Cortex of kidney (tissue), 1 donor: ENCODE results near the gene WDR93.
"Not testable (repeated sequence)": the region's sequence is repeated elsewhere in the genome, so short reads cannot be mapped to it uniquely, and the experiment has no call there.

Source experiments
- DNase-seq: peaks from one replicate; lab custom pipeline; 2025; lab: John Stamatoyannopoulos, UW

WDR93 gene

DNA sequence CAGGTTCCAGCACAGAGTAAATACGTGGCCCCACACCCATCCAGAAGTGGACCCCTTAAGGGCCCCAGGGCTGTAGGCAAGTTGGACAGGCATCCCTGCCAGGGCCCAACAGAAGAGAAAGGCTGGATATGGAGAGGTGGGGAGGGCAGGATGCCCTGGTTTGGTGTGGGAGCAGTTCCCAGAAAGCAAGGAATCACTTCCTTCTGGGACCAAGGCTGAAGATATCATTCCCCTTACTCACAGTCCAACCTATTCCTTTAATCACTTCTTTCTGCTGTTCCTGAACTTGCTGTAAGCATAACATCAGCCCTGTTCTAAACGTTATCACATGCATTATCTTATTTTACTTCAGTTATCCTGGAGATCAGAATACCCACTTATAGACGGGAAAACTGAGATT lies 79.4 kb downstream of the WDR93 start:
- DNase-seq: no peak

DNA sequence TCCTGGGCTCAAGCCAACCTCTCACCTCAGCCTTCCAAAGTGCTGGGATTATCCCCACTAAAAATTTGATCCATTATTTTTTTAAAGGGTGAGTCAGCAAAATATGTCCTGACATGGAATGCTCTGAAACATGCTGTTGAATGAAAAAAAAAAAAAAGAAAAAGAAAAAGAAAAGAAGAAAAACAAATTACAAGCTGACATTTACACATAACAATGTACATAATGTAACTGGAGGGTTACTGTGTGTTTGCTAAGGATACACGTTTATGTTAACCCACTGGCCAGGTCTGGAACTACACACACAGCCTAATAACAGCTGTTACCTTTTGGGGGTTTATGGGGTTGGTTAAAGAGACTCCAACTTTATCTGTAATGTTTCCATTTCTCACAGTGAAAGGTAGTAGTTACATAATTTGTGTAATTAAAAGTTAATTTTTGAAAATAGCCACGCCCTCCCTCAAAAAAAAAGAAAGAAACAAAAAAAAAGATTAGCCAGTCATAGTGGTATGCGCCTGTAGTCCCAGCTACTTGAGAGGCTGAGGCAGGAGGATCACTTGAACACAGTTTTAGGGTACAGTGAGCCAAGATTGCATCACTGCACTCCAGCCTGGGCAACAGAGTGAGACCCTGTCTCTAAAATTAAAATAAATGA lies 82.4 kb downstream of the WDR93 start:
- no peak for DNase-seq

DNA sequence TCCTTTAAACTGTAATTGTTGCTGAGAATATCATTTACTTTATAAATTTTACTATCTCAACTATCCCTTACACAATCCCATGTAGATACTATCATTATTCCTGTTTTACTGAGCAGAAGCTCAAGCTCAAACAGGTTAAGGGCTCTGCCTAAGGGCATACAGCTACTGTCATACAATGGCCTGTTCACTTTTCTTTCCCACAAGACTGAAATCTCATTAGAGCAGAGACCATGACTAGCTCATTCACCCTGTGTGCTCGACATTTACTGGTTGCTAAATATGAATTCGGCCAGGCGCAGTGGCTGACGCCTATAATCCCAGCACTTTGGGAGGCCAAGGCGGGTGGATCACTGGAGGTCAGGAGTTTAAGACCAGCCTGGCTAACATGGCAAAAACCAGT lies 83.9 kb downstream of the WDR93 start:
- DNase-seq: no peak

DNA sequence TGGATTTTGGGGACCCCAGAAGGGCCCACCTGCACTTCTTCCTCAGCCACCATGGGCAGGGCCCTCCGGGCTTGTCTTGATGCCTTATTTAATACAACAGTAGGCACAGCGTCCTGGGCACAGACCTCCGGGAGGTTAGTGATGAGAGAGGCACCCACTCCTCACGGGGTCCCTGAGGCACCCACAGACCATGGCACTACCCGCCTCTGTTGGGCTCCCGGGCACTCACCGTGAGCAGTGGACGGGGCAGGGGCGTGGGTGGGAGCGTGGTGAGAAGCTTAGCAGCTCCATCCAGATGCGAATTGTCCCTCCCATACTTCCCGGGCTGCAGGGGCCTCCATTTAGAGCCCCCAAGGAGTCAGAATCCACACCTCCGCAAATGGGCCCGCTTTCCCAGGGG lies 85.2 kb downstream of the WDR93 start:
- DNase-seq: no peak

DNA sequence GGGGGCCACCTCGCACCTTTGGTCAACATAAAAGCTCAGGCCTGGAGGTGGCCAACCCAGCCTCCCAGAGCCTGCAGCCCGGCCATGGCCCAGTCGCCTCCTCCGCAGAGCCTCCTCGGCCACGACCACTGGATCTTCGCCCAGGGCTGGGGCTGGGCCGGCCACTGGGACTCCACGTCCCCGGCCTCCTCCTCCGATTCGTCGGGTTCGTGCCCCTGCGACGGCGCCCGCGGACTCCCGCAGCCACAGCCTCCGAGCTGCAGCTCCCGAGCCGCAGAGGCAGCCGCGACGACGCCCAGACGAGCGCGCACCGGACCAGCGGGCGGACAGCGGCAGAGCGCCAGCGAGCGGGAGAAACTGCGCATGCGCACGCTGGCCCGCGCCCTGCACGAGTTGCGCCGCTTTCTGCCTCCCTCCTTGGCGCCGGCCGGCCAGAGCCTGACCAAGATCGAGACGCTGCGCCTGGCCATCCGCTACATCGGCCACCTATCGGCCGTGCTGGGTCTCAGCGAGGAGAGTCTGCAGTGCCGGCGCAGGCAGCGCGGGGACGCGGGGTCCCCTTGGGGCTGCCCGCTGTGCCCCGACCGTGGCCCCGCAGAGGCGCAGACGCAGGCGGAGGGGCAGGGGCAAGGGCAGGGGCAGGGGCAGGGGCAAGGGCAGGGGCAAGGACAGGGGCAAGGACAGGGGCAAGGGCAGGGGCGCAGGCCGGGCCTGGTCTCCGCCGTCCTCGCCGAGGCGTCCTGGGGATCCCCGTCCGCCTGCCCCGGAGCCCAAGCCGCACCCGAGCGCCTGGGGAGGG lies 85.9 kb downstream of the WDR93 start, which contains the start of gene MESP2:
TSS of gene MESP2 (plus strand) at position 59 of the 799 bp plus-strand sequence. CDS start at position 85, 26 bp downstream.
- DNase-seq: no peak

DNA sequence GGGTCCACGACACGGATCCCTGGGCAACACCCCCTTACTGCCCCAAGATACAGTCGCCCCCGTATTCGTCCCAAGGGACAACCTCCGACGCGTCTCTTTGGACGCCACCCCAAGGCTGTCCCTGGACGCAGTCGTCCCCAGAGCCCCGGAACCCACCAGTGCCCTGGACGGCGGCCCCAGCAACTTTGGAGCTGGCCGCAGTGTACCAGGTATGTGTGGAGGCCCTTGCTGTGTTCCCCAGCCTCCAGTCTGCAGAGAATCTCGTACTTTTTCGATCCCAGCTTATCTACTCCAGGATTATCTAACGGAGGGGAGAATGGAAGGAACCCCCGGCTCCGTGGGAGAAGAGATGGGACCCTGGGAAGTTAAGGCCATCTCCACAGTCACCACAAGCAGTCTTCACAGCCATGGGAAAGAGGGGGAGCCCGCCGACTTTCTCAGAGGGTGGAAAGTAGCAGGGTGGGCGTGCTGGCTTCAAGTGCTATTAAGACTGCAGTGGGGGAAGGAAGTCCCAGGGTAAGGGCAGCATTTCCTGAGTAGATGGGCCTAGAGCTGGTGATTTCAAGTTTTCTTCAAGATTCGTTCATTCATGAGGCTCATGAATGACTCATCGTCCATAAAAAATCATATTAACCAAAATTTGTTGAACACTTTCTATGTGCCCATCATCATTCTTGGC lies 86.6 kb downstream of the WDR93 start:
- DNase-seq: no peak

DNA sequence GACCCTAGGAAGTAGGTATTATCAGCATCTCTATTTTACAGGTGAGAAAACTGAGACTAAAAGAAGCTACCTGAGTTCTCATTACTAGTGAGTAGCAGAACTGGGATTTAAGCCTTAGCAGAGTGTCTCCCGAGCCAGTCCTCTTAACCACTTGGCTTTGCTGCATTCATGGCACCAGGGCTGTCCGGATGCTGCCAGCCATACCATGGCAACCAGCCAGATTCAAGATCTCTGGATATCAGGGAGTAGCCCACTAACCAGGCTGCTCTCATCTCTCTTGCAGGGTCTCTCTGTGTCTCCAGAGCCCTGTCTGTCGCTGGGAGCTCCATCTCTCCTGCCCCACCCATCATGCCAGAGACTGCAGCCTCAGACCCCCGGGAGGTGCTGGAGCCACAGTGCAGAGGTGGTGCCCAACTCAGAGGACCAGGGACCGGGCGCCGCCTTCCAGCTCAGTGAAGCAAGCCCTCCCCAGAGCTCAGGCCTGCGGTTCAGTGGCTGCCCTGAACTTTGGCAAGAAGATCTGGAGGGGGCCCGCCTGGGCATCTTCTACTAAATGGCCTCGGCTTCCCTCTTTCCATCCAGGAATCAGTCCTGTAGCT lies 87.3 kb downstream of the WDR93 start:
- no peak for DNase-seq

DNA sequence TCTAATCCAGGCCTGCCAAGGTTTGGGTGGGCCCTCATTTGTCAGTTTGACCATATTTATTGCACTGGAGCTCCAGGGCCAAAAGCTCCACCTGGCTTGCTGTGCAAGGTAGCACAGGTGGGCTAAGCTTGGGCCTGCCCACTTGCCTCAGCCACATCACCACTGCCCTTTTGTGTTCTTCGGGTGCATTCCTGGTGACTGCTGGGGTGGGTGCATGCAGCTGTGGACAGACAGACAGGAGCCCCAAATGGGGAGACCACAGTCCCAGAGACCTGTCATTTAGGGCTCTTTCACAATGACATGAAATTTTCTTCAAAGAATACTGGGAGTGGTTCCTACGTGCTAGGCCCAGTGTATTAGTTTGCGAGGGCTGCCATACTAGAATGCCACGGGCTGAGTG lies 88.2 kb downstream of the WDR93 start:
- no peak for DNase-seq

DNA sequence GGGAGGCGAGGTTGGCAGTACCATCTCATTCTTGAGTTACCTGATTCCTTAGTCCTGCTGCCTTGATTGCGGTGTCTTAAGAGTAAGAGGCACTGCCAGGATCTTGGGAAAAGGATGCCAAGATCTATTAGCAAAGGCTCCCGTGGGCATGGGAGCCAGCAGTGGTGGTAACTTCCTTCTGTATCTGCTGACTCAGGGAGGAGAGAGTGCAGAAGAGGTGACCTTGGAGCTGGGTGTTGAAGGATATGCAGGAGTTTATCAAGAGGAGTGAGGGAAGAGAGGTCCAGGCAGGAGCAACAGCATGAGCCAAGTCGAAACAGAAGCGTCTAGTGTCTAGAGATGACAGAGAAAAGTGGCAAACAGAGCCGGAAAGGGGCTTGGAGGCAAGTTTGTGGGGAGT lies 90.0 kb downstream of the WDR93 start:
- no peak for DNase-seq

DNA sequence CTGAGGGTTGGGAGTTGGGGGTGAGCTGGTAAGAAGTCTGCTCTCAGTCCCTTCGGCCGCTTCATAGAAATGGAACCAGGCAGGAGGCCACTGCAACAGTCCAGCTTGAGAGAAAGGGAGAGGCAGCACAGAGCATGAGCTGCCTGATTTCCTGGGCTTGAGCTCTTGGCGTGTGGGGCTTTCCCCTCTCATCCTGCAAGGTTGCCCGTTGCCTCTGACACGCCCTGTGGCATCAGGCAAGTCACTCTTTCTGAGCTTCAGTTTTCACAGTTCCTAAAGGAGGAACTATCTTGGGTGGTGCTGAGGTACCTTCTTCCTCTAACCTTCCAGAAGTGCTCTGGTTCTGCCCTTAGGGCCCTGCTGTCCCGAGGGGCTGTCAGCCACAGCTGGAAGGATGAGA lies 90.4 kb downstream of the WDR93 start:
- no peak for DNase-seq

DNA sequence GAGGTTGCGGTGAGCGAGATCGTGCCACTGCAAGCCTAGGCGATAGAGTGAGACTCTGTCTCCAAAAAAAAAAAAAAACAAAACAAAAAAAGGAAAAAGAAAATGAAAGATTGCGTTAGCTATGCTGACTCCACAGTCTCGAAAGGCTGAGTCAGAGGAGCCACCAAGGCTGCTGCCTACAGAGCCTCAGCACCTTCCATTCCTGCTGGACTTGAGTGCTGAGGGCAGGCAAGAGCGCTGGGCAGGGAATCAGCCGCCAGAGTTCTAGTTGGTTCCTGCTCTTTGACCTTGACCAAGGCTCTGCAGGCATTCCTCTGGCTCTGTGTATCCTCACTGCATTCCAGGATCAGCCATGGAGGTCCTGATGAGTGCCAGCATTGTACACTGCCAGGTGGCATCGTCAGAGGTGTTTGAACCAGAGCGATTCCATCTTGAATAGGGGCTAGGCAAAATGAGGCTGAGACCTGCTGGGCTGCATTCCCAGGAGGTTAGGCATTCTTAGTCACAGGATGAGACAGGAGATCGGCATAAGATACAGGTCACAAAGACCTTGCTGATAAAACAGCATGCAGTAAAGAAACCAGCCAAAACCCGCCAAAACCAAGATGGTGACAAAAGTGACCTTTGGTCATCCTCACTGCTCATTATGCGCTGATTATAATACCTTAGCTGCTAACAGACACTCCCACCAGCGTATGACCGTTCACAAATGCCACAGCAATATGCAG lies 91.4 kb downstream of the WDR93 start:
- DNase-seq: no peak

DNA sequence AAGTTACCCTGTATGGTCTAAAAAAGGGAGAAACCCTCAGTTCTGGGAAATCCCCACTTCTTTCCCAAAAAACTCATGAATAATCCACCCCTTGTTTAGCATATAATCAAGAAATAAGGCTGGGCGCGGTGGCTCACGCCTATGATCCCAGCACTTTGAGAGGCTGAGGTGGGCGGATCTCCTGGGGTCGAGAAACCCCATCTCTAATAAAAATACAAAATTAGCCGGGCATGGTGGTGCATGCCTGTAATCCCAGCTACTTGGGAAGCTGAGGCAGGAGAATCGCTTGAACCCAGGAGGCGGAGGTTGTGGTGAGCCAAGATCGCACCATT lies 92.0 kb downstream of the WDR93 start:
- DNase-seq: not testable (repeated sequence)

DNA sequence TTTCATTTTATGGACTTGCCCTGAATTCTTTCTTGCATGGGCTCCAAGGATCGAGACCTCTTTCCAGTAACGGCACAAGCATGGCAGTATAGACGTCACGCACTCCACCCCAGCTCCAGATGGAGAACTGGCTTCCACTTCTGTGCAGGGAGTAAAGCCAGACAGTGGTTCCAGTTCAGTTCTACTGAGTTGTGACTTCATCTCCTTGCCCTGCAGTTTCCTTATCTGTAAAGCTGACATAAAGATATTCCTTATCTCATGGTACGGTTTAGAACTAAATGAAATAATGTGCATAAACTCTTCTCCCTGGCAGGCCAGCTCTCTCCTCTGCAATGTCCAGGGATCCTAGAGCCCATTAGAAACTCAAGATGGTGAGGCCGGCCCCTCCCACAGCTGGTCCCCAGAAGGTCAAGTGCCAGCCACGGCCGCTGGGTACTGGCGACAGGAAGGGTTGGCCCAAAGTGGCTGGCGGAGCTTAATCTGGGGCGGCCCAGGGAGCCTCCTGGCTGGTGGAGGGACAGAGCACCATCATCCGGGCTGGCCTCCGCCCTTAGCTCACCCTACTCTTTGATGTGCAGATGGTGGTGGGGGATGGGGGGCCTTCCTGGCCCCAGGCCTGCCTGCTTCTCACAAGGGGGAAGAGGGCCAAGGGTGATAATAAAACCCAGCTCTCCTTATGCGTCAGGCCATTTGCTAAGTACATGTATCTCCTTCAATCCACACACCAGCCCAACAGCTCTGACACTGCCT lies 92.7 kb downstream of the WDR93 start:
- DNase-seq: no peak

DNA sequence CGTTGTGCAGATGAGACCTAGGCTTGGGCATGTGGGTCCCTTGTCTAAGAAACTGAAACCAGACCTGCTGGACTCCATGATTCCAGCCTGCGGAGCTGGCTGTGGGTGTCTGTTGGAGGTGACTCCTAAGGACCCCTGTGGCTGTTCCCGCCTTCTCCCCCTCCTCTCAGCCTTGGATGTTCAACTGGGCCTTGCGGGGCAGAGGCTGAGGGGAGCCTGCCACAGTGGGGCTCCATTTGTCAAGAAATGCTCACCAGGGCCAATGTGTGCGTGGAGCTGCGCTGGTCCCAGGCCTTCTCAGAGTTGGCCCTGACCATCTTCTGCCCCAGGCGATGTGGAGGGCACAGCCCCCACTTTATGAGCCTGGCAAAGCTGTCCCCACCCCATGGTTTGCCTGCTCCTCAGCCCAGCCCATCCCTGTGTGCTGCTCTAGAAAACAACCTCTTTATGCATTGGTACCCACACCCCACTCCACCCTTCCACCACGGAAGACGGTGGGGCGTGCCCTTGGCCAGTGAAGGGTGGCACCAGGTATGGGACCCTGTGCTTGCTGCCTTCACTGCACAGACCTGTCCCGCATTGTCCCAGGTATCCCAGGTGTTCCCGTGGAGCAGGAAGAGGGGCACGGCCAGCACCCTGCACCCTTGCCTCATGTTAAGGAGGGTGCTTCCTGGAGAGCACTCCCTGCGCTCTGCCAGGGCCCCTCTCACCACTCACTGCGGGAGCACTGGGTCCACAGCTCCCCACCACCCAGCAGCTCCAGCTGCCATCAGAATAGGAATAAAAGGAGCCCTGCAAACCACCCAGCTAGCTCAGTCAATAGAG lies 93.5 kb downstream of the WDR93 start:
- no peak for DNase-seq

DNA sequence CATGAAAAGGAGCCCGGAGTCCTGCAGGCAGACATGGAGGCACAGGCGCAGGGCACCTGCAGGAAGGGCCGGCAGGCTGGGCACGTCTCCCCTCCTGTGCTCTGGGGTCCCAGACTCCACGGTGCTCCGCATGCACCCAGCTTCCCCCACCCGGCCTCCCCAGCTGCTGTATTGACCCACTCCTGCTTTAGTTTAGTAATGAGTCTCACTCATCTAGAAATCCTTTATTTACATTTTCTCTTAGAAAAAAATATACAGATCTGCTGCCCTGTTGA lies 94.0 kb downstream of the WDR93 start:
- DNase-seq: no peak

DNA sequence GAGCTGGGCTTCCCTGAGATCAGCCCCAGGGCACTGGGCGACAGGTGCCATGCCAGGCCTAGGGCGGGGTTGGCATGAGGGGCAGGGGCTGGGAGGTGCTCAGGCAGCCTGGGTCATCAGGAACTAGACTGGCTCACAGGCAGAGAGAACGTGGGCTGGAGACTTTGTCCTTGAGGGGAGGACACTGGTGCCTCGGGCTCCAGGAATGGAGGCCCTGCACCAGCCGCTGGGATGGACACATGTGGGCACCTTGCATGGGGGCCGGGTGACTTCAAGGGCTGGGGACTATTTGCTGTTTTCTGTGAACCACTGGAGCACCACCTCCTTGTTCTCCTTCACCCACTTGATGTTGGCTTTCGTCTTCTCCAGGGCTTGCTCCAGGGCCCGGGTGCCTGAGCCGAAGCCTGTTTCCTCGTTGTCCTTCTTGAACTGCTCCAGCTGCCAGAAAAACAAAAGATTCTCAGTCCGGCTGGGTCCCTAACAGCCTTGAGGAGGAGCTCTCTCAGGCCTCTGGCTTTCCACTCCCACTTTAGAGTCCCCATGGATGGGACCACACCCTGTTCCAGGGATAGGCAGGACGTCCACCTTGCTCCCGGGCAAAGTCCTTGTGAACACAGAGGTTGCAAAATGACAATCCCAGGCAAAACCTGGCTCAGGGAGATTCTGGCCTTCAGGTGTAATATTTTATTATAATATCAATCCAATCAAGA lies 94.6 kb downstream of the WDR93 start:
- DNase-seq: no peak

DNA sequence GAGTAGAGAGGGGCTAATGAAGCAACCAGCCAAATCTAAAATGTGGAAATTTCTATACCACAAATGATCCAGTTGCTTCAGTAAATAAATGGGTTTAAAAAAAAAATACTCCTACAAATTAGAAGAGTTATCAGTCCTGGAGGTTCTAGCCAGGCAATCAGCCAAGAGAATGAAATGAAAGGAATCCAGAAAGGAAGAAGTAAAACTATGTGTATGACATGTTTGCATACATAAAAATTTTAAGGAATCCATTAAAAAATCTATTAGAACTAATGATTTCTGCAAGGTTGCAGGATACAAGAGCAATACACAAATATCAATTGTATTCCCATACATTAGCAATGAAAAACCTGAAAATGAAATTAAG lies 95.1 kb downstream of the WDR93 start:
- DNase-seq: no peak

DNA sequence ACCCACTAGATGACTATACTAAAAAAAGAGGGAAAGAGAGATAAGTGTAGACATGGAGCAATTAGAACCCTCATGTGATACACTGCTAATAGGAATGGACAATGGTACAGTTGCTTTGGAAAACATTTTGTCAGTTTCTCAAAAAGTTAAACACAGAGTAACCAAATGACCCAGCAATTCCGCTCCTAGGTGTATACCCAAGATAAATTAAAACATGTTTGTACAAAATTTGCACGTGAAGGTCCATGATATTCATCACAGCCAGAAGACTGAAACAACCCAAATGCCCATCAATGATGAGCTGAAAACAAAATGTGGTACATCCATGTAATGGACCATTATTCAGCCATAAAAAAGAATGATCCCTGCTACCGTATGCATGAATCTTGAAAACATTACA lies 97.3 kb downstream of the WDR93 start:
- DNase-seq: no peak

DNA sequence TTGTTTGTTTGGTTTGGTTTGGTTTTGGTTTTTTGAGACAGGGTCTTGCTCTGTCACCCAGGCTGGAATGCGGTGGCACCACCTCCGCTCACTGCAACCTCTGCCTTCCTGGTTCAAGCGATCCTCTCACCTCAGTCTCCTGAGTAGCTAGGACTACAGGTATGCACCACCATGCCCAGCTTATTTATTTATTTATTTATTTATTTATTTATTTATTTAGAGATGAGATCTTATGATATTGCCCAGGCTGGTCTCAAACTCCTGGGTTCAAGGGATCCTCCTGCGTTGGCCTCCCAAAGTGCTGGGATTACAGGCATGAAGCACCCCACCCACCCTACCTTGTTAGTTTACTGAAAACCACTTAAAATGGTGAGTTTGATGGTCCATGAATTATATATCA lies 98.0 kb downstream of the WDR93 start:
- DNase-seq: not testable (repeated sequence)

DNA sequence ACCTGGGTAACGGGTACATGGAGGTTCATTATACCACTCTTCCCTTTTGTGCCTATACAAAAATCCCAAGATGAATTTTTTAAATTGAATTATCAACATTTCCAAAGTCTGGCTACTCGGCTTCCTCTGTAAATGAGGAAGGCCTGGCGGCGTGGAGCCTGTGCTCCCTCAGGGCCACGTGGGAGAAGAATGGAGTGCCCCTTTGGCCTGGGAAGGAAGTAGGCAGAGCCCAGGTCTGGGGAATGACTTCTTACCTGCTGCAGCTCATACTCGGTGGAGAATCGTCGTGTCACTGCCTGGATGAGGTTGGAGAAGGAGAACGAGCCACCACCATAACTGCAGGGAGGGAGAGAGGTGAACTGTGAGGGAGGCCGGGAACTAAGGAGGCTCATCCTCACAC lies 99.6 kb downstream of the WDR93 start:
- no peak for DNase-seq
